Cerebellar cortex (tissue), 1 donor: ENCODE measurements around the gene SKP1.
A peak's percentile ranks its signal among the peaks of the same experiment; 100 is the strongest.
"Not testable (repeated sequence)": the region's sequence is repeated elsewhere in the genome, so short reads cannot be mapped to it uniquely, and the experiment has no call there.

Experiments
- DNase-seq: peaks from one replicate; pipeline ENCODE4 v3.0.0-alpha.2; 2015; ENCODE audit warnings: low spot score

Gene SKP1

GRCh38 chr5:134176511-134177368 lies at the start of gene SKP1:
Gene SKP1 (minus strand): TSS chr5:134176950. CDS start chr5:134174022, 2,928 bp downstream.
- peak; percentile 84 for DNase-seq

- DNase-seq, result peak; percentile 97
These were observed 49.2 kb upstream of the SKP1 start, which contains the start of gene PPP2CA for GRCh38 chr5:134225780-134226440. Gene PPP2CA (minus strand): TSS chr5:134226073. CDS start chr5:134225861, 212 bp downstream.

- peak; percentile 50 for DNase-seq
These were observed 48.4 kb upstream of the SKP1 start for GRCh38 chr5:134224888-134225779.

- no peak for DNase-seq
These were observed 46.9 kb upstream of the SKP1 start for GRCh38 chr5:134223406-134224248.

- not testable (repeated sequence) for DNase-seq
These were observed 44.9 kb upstream of the SKP1 start for GRCh38 chr5:134221690-134222089.

GRCh38 chr5:134215757-134216156 lies 39.0 kb upstream of the SKP1 start:
- DNase-seq, result no peak

GRCh38 chr5:134211263-134212031 lies 34.7 kb upstream of the SKP1 start:
- DNase-seq, result not testable (repeated sequence)

- DNase-seq, result peak; percentile 50
These were observed 32.9 kb upstream of the SKP1 start for GRCh38 chr5:134209477-134210245.

- DNase-seq, result no peak
These were observed 30.9 kb upstream of the SKP1 start for GRCh38 chr5:134207696-134208095.

GRCh38 chr5:134206627-134207160 lies 29.9 kb upstream of the SKP1 start:
- no peak for DNase-seq

- no peak for DNase-seq
These were observed 27.8 kb upstream of the SKP1 start for GRCh38 chr5:134204575-134204974.

GRCh38 chr5:134203630-134204029 lies 26.9 kb upstream of the SKP1 start:
- no peak for DNase-seq

GRCh38 chr5:134195666-134196065 lies 18.9 kb upstream of the SKP1 start:
- DNase-seq, result no peak

GRCh38 chr5:134189031-134189430 lies 12.3 kb upstream of the SKP1 start:
- no peak for DNase-seq

GRCh38 chr5:134188092-134188491 lies 11.3 kb upstream of the SKP1 start:
- DNase-seq, result no peak

- DNase-seq, result peak; percentile 76
These were observed 7.7 kb upstream of the SKP1 start for GRCh38 chr5:134184155-134185135.

GRCh38 chr5:134183481-134183880 lies 6.7 kb upstream of the SKP1 start:
- DNase-seq, result no peak

- DNase-seq, result no peak
These were observed 1.3 kb upstream of the SKP1 start for GRCh38 chr5:134178096-134178419.
